OCI-LY3 (cell line): ENCODE results near the gene URB1.

ENCODE experiments used
- H2AFZ ChIP-seq: fragments of 200-600, 300-600 bp; shearing (Covaris generic); 2 replicates; pipeline ENCODE4 v1.6.0; 2014; ENCODE audit warnings: antibody characterized with exemption, low read depth, low read length
- H3K27ac ChIP-seq: fragments of 200-600, 300-600 bp; sonication (generic); 2 replicates; pipeline ENCODE4 v1.5.1; 2014; ENCODE audit warnings: mild to moderate bottlenecking, low read length, moderate library complexity, mixed read lengths
- H3K27me3 ChIP-seq: fragments of 200-600, 300-600 bp; sonication (generic); 2 replicates; pipeline ENCODE4 v1.6.1; 2014; ENCODE audit warnings: low read depth, low read length, mixed read lengths
- H3K36me3 ChIP-seq: fragments of 200-600, 300-600 bp; sonication (generic); replicated peaks from 2 replicates; pipeline ENCODE3; 2014; ENCODE audit warnings: low read depth, low read length, mixed read lengths
- H3K4me1 ChIP-seq: fragments of 300-600, 200-600 bp; sonication (generic); 2 replicates; pipeline ENCODE4 v1.6.1; 2014; ENCODE audit warnings: low read length, mixed read lengths
- H3K4me2 ChIP-seq: fragments of 200-600, 300-600 bp; sonication (generic); 2 replicates; pipeline ENCODE4 v1.6.1; 2014; ENCODE audit warnings: low read length, mixed read lengths
- H3K4me3 ChIP-seq: fragments of 300-600, 200-600 bp; sonication (generic); 2 replicates; pipeline ENCODE4 v1.5.1; 2014; ENCODE audit warnings: antibody characterized with exemption, mild to moderate bottlenecking, low read length, moderate library complexity
- H3K79me2 ChIP-seq: fragments of 300-600, 200-600 bp; shearing (Covaris generic); 2 replicates; pipeline ENCODE4 v1.6.1; 2014; ENCODE audit warnings: mild to moderate bottlenecking, low read length, mixed read lengths
- H3K9ac ChIP-seq: fragments of 300-600, 200-600 bp; shearing (Covaris generic); 2 replicates; pipeline ENCODE4 v1.6.0; 2014; ENCODE audit warnings: mild to moderate bottlenecking, low read length, moderate library complexity
- H3K9me3 ChIP-seq: fragments of 200-600, 300-600 bp; shearing (Covaris generic); 2 replicates; pipeline ENCODE4 v1.6.1; 2014; ENCODE audit warnings: low read length, mixed read lengths; ENCODE audit not compliant: insufficient read depth
- H4K20me1 ChIP-seq: fragments of 200-600, 300-600 bp; sonication (generic); 2 replicates; pipeline ENCODE4 v1.6.1; 2016; ENCODE audit warnings: low read length, mixed read lengths; ENCODE audit not compliant: insufficient read depth
- CTCF ChIP-seq: fragments of 200-600, 300-600 bp; sonication (generic); IDR thresholded peaks from 2 replicates; pipeline ENCODE4 v1.5.1; 2014; ENCODE audit warnings: antibody characterized with exemption, low read length, low read depth
- EZH2phosphoT487 ChIP-seq: fragments of 200-600 bp; shearing (Covaris generic); IDR thresholded peaks from 2 replicates; pipeline ENCODE4 v1.6.1; 2018; ENCODE audit warnings: antibody characterized with exemption, mixed run types, low read depth

The URB1 gene

GRCh38 chr21:32413697-32414578, 21.1 kb upstream of the URB1 start:
- H2AFZ ChIP-seq = no peak overlapping the region
- H3K36me3 ChIP-seq = no peaks in the 10 kb centered on the region
- TF ChIP-seq EZH2phosphoT487 (no peak), CTCF (no peak)
- H3K4me3 ChIP-seq = no peak overlapping the region
- no peaks in the 10 kb centered on the region for H3K27me3 ChIP-seq
- H3K27ac ChIP-seq = no peak overlapping the region
- no peak overlapping the region for H3K9ac ChIP-seq
- H3K4me2 ChIP-seq = no peak overlapping the region
- H3K79me2 ChIP-seq = no peaks in the 10 kb centered on the region
- H3K4me1 ChIP-seq = no peaks in the 10 kb centered on the region
- no peaks in the 10 kb centered on the region for H3K9me3 ChIP-seq
- no peaks in the 10 kb centered on the region for H4K20me1 ChIP-seq

DNA sequence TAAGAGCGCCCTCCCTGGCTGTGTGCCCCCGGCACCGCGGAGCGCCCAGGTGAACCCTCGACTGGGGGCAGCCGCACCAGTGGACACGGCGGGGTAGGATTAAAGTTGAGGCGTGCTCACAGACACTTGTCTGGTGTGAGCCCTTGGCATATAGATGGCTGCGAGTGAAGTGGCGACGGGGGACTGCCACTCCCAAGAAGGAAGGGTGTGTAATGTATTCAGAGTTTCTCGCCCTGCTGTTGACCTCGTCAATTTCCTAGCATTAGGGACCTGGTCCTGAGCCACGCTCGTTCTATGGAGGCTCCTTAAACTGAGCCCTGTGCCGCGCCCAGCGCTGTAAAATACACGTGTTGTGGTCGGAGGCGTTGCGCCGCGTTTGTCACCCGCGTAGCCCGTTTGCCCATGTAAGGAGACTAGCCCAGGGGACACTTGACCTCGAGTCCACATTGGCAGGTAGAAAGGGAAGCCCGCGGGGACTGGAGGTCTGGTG, 20.2 kb upstream of the URB1 start:
- TF ChIP-seq CTCF = no peak
- TF ChIP-seq EZH2phosphoT487 = no peak
- Histone ChIP-seq H4K20me1 (no peaks in the 10 kb centered on the region), H3K9me3 (no peaks in the 10 kb centered on the region), H3K4me2 (no peak overlapping the region), H2AFZ (no peak overlapping the region), H3K36me3 (no peaks in the 10 kb centered on the region), H3K9ac (no peak overlapping the region), H3K79me2 (no peaks in the 10 kb centered on the region), H3K4me1 (no peaks in the 10 kb centered on the region), H3K27ac (no peak overlapping the region), H3K27me3 (no peaks in the 10 kb centered on the region), H3K4me3 (no peak overlapping the region)

DNA sequence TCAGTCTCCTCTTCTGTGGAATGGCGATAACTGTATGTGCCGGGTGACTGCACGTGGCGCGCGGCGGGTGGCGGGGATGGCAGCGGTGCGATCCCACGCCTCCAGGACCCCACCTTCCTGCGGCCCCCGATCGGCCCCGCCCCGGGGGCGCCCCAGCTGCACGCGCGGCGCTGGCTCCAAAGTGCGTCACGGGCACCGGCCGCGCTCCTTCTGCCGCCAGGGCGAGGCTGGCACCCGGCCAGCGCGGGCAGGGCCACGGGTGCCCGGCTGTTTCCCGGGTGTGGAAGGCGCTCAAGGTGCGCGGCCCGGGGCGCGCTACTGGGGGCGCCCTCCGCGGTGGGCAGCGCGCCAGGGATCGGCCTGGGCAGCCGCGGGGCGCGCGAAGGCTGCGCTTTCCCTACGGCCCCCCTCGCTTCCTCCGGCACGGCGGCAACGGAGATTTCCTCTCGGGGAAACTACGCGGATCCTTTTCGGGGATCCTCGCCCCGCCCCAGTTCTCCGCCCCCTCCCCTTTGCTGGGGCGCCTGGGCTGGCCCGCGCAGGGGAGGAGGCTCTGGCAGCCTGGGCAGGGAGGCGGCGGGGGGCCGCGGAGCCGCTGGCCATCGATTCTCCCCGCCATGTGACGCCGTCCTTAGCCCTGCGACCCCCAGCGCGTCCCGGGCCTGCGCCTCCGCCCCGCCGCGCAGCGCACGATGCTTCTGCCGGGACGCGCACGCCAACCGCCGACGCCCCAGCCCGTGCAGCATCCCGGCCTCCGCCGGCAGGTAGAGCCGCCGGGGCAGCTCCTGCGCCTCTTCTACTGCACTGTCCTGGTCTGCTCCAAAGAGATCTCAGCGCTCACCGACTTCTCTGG, 19.6 kb upstream of the URB1 start, which contains the start of gene EVA1C:
Gene EVA1C (plus strand): TSS at position 545 of the 853 bp plus-strand sequence. CDS start 148 bp downstream, at position 693.
- Histone ChIP-seq H3K79me2 (no peaks in the 10 kb centered on the region), H3K4me3 (no peak within 1 kb of the TSS), H2AFZ (no peak within 1 kb of the TSS), H3K9me3 (no peaks in the 10 kb centered on the region), H3K4me2 (no peak within 1 kb of the TSS), H3K27me3 (no peaks in the 10 kb centered on the region), H4K20me1 (no peaks in the 10 kb centered on the region), H3K4me1 (no peaks in the 10 kb centered on the region), H3K27ac (no peak within 1 kb of the TSS), H3K36me3 (no peaks in the 10 kb centered on the region), H3K9ac (no peak within 1 kb of the TSS)
- TF ChIP-seq CTCF (no peak), EZH2phosphoT487 (no peak)
